GM15510 (cell line): ENCODE results near the gene XXYLT1.

Experiments used
- POLR2A ChIP-seq: IDR thresholded peaks from 3 replicates; pipeline ENCODE4 v1.6.1; 2011; ENCODE audit warnings: borderline replicate concordance; ENCODE audit not compliant: insufficient read length; ENCODE audit errors: extremely low read depth

Gene XXYLT1

DNA sequence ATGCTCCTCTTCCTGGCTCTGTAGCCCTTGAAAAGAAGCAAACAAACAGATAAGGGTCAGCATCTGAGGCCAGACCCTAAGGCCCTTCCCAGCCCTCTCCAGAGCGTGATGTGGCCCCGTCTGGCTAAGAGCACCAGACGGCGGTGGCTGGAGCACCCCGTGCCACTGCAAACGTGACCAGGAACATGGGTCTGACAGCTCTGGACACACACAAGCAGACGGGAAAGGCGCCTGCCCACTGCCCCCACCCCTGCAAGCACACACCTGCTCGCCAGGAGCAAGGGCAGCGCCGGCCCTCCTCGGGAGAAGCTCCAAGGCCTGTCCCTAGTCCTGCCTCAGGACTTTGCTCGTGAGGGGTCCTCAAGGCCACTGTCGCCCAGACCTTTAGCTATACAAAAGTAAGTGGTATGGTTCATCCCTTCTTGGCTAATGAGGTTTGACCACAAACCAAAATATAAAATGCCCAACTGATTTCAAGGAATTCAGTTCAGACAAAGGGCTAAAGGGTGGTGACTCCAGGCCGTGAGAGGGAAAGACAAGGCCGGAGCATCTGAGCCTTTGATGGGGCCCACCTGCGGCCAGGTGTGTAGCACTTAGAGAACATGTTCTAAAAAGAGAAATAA lies 90.4 kb downstream of the XXYLT1 start:
- no peak for TF ChIP-seq POLR2A

DNA sequence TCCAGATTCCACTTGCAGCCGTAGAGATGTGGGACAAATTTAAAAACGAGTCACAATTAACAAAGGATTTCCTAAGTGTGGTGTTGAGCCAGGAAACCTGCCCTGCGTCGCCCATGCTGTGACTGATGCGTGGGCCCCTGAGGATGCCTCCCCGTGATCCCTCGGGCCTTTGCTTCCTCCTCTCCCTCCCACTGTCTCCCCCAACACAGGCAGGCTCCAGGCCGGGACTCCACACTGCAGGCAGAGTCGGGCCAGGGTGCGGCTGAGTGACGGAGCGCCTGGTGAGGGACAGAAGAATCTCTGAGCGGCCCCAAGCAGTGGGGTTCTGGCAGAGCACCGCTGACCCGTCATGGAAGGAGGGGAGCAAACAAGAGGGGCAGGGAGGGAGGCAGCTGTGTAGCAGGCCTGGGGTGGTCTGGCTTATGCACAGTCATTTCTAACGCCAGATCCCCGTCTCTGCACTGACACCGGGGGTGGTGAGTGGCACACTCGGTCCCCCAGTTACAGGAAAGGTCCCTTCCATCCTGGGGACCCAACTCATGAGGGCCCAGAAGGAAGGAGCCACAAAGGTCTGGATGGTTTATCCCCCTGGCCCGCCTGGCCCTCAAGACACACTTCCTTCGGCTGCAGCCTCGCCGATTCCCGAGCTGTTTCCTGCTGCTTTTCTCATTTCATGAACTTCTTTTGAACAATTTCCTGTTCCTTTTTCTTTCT lies 91.0 kb downstream of the XXYLT1 start:
- TF ChIP-seq POLR2A: no peak

- no peak for TF ChIP-seq POLR2A
These were observed 92.6 kb downstream of the XXYLT1 start for GRCh38 chr3:195178124-195178910.

DNA sequence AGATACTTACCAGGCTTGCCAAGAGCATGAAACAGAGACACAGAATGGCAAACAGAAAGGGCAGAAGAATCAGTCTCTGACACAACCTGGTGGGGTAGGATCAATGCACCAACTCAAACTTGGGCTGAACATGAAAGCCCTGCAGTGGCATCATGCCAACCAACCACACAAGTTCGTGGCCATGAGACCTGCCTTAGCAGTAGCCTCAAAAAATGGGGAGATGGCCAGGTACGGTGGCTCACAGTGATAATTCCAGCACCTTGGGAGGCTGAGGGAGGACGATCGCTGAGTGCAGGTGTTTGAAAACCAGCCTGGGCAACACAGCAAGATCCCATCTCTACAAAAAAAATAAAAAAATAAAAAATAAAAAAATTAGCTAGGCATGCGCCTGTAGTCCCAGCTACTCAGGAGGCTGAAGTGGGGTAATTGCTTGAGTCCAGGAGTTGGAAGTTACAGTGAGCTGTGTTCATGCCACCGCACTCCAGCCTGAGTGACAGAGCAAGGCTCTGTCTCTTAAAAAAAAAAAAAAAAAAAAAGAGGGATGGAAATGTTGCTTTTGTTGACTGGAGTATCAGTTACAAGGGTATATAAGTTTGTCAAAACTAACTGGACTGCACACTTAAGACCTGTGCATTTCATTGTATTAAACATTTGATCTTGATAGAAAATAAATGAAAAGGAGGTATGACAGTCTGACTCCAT lies 93.4 kb downstream of the XXYLT1 start:
- TF ChIP-seq POLR2A: no peak

- TF ChIP-seq POLR2A: no peak
These were observed 94.2 kb downstream of the XXYLT1 start for GRCh38 chr3:195176776-195177175.

GRCh38 chr3:195175476-195176337 lies 95.3 kb downstream of the XXYLT1 start:
- TF ChIP-seq POLR2A: no peak

GRCh38 chr3:195175076-195175475 lies 95.9 kb downstream of the XXYLT1 start:
- TF ChIP-seq POLR2A: no peak

GRCh38 chr3:195173657-195174056 lies 97.3 kb downstream of the XXYLT1 start:
- TF ChIP-seq POLR2A: no peak

- no peak for TF ChIP-seq POLR2A
These were observed 98.1 kb downstream of the XXYLT1 start for GRCh38 chr3:195172896-195173295.

DNA sequence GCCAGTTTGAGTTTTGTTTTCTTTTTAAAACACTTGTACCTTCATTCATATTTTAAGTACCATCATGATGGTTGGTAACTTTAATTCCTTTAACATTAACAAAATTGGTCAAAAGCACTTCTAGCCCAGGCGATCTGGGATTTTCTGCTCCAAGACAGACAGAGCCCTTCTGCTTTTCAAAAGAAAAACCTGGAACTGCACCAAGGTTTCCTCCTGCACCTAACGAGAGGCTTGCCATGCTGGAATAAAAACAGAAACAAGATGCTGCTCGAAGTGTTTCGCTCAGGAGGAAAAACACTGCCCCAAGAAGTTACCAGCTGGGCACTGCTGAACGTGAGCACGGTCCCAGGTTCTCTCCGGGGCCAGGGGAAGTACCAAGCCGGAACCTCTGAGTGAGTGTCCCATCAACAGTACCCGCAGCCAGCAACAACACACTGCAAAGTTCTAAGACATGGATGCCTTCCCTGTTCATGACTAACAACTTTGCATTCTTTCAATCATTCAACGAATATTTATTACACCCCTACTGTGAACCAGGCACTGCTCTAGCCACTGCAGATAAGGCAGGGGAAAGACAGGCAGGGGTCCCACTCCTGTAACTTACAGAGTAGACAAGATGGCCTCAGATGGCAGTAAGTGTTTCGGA lies 98.8 kb downstream of the XXYLT1 start:
- no peak for TF ChIP-seq POLR2A

DNA sequence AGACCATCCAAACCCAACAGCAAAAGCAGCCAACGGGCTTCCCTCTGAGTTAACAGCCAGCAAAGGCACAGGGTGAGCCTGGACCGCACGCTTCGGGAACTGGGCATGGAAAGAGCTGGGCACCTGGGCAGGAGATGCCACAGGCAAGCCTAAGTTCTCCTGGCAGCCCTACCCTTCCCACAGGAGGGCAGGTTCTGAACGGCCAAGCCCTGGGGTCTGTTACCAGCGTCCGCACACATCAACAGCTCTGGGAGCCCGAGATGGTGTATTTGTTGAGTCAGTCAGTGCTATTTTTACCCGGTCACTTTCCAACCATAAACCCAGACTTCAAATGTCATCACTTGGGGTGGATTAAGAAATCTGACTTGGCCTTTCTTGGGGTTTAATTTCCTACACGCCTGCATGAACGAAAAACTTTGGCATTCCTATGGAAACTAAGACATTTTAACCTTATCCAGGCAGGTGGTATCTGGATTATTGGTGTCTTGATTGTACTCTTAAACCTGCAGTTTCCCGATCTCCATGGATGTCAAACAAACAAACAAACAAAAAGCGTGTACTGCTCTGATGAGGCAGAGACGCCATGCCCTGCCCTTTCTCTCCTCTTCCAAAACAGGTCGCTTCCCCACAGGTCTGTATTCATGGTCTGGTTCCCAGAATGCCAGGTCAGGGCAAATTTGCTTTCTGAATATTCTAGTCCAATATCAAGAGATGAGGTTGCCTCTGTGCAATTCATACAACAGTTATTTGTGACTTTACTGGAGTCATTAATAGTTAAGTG lies 99.7 kb downstream of the XXYLT1 start:
- TF ChIP-seq POLR2A: no peak

DNA sequence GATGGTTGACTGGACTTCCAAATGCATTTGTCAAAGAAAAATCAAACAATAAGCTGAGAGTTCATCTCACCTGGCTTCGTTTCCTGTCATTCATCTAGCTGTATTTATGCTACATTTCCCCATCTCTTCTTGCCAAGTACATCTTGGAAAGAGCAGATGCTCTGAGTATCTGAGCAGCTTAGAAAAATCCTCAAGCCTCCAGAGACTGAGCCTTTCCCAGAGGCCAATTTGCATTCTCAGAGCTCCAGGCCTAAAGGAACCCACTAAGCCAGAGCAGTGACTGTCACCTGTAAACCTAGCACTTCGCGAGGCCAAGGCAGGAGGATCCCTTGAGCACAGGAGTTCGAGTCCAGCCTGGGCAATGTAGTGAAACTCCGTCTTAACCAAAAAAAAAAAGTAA lies 100.5 kb downstream of the XXYLT1 start:
- no peak for TF ChIP-seq POLR2A
